Peyer's patch (tissue), 4 donors: ENCODE data around the gene MRPL30.

Experiments used
- CTCF ChIP-seq, 6 experiments: fragments of 450-650 bp in 4 of 6; fragments of 200-600 bp in 2 of 6; sonication (generic) in 1 of 6; IDR thresholded peaks; one replicate each; pipeline ENCODE4 v1.5.1; 2017 to 2019; ENCODE audit warnings: antibody characterized with exemption in 6 of 6, mild to moderate bottlenecking in 3 of 6, moderate library complexity in 1 of 6
- POLR2A ChIP-seq, 2 donors: fragments of 450-650 bp; IDR thresholded peaks; one replicate each; pipeline ENCODE4 v1.5.1; 2017; ENCODE audit warnings: antibody characterized with exemption in 2 of 2, mild to moderate bottlenecking in 2 of 2, moderate library complexity in 2 of 2

- no peak for TF ChIP-seq CTCF (IDR thresholded peaks at IDR 0.05)
- no peak for TF ChIP-seq POLR2A (IDR thresholded peaks at IDR 0.05)
Observed at GRCh38 chr2:99150706-99151105, 30.3 kb upstream of the MRPL30 start.
